ENCODE data around the gene FAM78B.

Gene FAM78B

GRCh38 chr1:166063701-166064100 is 103.1 kb downstream of the FAM78B start:
- no peak for DNase-seq

GRCh38 chr1:166062421-166063070 is 104.3 kb downstream of the FAM78B start:
- DNase-seq: no peak

- DNase-seq: no peak
Measured at GRCh38 chr1:166057650-166058049, 109.2 kb downstream of the FAM78B start.

GRCh38 chr1:166053395-166053794 is 113.4 kb downstream of the FAM78B start:
- no peak for DNase-seq

GRCh38 chr1:166040202-166040997 is 126.4 kb downstream of the FAM78B start:
- peak; percentile 2 for DNase-seq

GRCh38 chr1:166039436-166040201 is 127.2 kb downstream of the FAM78B start:
- DNase-seq: no peak

- no peak for DNase-seq
Measured at GRCh38 chr1:166036092-166036491, 130.7 kb downstream of the FAM78B start.

- DNase-seq: no peak
Measured at GRCh38 chr1:166032572-166033371, 134.0 kb downstream of the FAM78B start.

- DNase-seq: no peak
Measured at GRCh38 chr1:166031932-166032571, 134.7 kb downstream of the FAM78B start.

- no peak for DNase-seq
Measured at GRCh38 chr1:166029196-166029945, 137.4 kb downstream of the FAM78B start.

GRCh38 chr1:166026555-166026954 is 140.2 kb downstream of the FAM78B start:
- no peak for DNase-seq

- no peak for DNase-seq
Measured at GRCh38 chr1:166026143-166026542, 140.7 kb downstream of the FAM78B start.

- no peak for DNase-seq
Measured at GRCh38 chr1:166020210-166020609, 146.6 kb downstream of the FAM78B start.

Data from fibroblast of upper back skin (primary cell).